AML-193 (cell line): Measurements from ENCODE around the gene CCDC7.
A peak's percentile ranks its signal among the peaks of the same experiment; 100 is the strongest.
"Not testable (repeated sequence)": the region's sequence is repeated elsewhere in the genome, so short reads cannot be mapped to it uniquely, and the experiment has no call there.

ENCODE experiments used
- DNase-seq, 2 experiments: peaks; one replicate each; lab custom pipeline; 2025; lab: John Stamatoyannopoulos, UW

The CCDC7 gene

DNA sequence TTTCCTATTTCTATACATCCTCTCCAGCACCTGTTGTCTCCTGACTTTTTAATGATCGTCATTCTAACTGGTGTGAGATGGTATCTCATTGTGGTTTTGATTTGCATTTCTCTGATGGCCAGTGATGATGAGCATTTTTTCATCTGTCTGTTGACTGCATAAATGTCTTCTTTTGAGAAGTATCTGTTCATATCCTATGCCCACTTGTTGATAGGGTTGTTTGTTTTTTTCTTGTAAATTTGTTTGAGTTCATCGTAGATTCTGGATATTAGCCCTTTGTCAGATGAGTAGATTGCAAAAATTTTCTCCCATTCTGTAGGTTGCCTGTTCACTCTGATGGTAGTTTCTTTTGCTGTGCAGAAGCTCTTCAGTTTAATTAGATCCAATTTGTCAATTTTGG is 253.7 kb downstream of the CCDC7 start:
- not testable (repeated sequence) for DNase-seq

DNA sequence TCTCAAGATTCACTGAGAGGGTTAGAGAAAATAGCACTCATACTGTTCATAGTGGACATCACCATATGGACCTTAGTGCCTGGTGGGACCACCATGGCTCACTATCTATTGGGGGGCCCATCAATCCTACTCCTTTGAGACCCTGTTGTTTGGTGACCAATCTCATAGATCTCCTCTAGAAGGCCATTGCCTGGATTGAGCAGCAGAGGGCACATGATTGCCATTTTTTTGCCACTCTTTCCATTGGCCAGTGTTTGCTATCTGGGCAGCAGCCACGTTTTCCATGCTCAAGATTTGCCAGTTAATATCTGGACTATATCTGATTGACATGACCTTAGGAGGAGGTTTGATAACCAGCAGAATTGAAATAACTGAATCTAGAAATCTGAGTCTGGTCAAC is 267.6 kb downstream of the CCDC7 start:
- no peak for DNase-seq

DNA sequence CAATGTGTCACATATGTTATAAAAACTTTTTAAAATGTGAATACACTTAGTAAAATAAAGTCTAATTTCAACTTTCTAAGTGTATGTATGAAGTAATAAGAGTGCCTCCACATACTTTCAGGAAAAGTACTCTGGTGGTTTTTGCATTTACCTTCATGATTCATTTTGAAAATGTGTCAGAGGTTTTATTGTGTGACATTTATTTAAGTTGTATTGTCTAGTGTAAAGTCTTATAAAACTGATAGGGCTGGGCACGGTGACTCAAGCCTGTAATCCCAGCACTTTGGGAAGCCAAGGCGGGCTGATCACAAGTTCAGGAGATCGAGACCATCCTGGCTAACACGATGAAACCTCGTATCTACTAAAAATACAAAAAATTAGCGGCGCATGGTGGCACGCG is 285.6 kb downstream of the CCDC7 start:
- DNase-seq, result no peak

DNA sequence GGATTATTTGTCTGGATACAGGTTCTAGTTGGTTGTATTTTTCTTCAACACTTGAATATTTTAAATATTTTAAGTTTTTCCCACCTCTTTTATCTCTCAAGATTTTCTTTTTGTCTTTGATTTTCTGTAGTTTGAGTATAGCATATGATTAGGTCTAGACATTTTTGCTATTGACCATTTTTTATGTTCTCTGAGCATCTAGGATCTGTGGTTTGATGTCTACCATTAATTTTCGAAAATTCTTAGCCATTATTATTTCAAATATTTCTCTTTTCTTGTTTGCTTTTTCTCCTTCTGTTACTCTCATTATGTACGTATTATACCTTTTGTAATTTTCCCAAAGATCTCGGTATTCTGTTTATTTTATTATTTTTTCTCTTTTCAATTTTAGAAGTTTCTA is 293.0 kb downstream of the CCDC7 start:
- no peak for DNase-seq

DNA sequence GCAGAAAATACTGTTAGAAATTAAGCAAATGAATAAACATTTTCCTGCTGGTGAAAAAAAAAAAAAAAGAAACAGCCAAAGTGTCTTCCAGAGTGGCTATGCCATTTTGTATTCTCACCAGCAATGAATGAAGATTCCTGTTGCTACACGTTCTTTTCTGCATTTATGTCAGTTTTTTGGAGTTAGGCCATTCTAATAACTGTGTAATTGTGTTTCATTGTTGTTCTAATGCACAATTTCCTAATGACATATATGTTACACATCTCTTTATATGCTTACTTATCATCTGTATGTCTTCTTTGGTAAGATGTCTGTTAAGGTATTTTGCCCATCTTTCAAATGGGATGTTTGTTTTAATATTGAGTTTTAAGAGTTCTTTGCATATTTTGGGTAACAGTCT is 298.4 kb downstream of the CCDC7 start:
- no peak for DNase-seq

DNA sequence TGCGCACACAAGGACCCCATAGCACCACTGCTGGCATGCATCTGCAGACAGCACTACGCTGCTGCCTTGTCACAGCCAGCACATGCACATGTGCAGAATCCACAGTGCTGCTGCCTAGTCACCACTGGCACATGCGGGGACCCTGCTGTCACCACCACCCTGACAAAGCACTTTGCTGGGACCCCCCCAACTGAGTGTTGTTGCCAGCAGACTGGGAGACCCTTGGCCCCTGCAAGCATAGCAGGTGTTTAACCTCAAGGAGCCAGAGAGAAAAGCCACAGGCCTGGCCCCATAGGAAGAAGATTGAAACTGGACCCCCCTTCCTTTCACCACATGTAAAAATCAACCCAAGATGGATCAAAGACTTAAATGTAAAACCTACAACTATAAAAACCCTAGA is 300.9 kb downstream of the CCDC7 start:
- DNase-seq, result no peak

DNA sequence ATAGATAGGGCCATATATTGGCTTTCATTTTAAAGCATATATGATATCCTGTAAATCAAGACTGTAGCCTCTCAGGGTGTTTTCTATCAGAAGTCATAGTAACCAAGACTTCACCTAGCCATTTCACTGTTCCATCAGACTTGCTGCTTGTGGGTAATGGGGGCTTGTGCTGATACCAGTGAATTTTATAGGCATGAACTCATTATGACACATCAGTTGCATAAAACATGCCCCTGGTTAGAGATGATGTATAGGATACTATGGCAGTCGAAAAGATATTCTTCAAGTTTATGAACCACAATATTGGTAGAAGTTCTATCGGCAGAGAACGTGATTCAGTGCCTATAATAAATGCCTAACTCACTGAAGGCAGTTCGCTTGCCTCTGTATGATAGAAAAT is 305.6 kb downstream of the CCDC7 start:
- DNase-seq, result no peak

DNA sequence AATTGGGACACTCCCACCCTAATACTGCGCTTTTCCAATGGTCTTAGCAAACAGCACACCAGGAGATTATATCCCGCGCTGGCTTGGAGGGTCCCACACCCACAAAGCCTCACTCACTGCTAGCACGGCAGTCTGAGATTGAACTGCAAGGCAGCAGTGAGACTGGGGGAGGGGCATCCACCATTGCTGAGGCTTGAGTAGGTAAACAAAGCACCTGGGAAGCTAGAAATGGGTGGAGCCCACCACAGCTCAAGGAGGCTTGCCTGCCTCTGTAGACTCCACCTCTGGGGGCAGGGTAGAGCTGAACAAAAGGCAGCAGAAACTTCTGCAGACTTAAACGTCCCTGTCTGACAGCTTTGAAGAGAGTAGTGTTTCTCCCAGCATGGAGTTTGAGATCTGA is 309.0 kb downstream of the CCDC7 start:
- not testable (repeated sequence) for DNase-seq

DNA sequence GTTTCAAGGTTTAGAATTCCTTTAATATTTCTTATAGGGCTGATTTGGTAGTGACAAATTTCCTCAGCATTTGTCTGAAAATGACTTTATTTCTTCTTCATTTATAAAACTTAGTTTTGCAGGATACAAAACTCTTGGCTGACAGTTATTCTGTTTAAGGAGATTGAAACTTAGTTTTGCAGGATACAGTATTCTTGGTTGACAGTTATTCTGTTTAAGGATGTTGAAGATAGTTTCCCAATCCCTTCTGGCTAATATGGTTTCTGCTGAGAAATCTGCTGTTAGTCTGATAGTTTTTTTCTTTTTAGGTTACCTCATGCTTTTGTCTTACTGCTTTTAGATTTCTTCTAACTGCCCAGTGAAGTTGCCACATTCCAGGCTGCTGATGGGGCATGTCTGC is 325.3 kb downstream of the CCDC7 start:
- no peak for DNase-seq

DNA sequence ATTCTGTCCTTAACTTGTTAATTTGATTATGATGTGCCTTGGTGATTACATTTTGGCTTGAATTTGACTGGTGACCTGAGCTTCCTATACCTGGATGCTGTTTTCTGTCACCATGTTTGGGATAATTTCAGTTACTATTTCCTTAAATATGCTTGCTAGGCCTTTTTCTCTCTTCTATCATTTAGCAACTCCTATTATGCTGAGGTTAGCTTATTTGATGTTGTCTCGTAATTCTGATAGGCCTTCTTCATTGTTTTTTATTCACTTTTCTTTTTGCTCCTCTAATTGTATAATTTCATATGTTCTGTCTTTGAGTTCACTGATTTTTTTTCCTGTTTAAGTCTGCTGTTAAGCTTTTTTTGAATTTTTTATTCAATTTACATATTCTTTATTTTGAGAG is 327.2 kb downstream of the CCDC7 start:
- DNase-seq, result no peak

DNA sequence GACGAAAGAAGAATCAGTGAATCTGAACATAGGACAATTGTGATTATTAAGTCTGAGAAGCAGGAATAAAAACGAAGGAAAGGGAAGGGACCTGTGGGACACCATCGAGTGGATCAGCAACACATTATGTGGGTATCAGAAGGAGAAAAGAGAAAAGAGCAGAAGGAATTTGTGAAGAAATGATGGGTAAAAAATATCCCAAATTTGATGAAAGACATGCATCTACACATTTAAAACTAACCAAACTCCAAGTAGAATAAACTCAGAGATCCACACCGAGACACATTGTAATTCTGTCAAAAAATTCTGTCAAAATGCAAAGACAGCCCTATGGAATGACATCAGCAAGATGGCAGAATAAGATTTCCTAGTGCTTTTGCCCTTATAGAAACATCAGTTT is 341.0 kb downstream of the CCDC7 start:
- no peak for DNase-seq

DNA sequence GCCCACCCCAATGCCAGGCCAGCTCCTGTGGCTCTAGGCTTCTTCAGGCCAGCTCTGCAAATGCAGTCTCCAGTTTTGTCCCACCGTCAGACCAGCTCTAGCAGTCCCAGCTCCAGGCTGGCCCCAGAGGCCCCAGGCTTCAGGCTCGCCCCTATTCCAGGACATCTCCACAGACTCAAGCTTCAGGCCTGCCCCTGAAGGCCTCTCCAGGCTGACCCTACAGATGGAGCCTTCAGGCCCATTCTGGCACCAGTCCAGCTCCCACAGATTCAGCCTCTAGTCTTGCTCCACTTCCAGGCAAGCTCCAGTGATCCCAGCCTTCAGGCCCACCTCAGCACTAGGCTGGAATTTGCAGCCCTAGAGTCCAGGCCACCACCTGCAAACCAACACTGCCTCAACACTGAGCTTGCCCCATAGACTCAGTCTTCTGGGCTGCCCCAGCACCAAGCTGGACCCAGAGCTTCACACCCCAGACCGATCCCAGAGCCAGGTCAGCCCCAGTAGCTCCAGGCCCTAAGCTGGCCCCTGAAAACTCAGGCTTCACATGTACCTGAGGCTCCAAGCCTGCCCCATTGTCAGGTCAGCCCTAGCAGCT is 341.8 kb downstream of the CCDC7 start:
- DNase-seq, result no peak

DNA sequence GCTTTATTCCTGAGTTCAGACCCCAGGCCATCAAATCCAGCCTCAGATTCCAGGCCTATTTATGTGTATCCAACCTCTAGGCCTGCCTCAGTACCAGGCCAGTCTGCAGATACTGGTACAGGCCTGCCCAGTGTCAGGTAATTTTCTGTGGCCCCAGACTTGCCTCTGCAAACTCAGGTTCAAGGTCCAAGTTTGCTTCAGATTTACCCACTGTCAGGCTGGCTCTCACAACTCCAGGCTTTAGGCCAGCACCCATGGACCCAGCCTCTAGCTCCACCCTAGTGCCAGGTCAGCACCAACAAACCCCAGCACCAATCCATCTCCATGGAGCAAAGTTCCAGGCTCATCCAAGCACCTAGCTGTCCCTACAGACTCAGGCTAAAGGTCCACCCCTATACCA is 342.4 kb downstream of the CCDC7 start:
- DNase-seq, result no peak

DNA sequence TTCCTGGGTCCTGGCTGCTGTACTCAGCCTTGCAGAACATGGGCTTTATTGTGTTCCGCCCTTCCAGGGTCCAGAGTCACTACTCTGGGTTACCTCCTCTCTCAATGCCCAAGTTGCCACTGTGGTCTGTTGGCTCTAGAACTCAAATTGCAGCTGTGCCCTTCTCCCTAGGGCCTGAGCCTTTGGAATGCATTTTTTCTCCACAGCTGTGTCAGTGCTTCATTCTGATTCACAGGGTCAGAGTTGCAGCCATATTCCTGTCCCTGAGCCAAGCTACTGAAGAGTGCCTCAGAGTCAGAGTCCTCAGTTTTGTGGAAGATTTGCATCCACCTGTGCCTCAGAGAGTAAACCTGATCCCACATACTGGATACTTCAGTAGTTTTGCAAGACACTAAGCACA is 344.5 kb downstream of the CCDC7 start:
- DNase-seq, result no peak

DNA sequence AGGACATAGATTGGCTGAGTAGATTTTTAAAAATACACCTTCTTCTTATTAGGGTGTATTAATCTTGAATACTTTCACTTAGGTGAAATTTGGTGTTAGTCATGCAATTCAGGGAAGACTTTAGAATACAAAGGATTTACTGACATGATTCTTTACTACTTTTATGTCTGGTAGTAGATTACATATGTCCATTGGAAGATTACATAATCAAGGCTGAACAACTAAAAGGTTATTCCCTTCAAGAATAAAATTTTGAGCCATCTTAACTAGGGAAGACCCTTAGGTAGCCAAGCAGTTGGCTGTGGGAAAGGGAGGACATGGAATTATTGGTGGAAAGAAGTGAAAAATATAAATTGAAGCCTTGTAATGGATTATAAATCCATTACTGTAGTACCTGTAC is 347.1 kb downstream of the CCDC7 start:
- no peak for DNase-seq

DNA sequence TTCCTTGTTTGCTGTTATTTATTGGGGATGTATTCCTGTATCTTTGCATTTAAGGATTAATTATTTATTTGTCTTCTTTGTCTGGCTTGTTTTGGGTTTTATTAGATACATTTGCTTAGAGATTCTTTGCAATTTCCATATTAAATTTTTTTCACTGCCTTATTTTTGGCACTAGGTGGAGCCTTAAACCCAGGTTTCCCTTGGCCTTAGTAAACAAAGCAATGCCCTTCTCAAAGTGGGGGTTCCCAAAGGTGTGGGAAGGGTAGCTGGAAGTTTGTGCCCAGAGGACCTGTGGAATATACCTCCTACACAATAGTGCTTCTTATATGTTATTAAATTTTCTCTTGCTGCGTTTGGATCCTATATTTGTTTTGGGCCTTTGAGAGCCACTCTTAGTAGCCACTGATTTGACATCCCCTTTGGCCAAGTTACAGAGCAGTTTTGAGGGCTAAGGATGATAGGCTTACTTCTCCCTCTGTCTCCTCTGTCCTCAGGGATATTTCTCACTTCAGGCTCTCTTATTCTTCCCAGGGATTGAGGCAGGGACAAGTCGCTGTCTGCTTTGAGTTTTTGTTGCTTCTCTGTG is 349.8 kb downstream of the CCDC7 start:
- DNase-seq, result peak; percentile 5 to 37

DNA sequence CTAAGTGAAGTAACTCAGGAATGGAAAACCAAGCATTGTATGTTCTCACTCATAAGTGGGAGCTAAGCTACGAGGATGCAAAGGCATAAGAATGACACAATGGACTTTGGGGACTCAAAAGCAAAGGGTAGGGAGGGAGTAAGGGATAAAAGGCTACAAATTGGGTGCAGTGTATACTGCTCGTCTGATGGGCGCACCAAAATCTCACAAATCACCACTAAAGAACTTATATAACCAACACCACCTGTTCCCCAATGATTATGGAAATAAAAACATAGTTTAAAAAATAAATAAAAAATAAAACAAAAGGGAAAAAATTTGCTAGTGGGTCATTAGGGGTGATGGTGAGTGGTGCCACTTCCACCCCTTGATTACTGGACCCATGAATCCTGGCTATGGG is 351.5 kb downstream of the CCDC7 start:
- not testable (repeated sequence) for DNase-seq

DNA sequence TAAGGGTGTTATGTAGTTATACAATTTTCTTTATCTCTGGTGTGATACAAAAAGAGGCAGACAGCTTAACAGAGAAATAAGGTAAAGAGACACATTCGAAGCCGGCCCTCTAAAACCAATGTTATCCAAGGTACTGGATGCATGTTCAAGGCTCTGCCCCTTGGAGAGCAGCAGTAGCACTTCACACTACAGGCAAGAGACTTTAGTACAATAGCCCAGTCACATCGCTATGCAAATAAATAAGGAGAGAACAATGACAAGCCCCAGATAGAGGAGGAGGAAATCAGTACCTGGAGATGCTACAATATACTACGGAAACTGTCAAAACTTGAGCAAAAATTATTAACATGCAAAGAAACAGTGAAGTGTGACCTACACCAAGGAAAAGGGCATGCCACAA is 401.0 kb downstream of the CCDC7 start:
- no peak for DNase-seq

DNA sequence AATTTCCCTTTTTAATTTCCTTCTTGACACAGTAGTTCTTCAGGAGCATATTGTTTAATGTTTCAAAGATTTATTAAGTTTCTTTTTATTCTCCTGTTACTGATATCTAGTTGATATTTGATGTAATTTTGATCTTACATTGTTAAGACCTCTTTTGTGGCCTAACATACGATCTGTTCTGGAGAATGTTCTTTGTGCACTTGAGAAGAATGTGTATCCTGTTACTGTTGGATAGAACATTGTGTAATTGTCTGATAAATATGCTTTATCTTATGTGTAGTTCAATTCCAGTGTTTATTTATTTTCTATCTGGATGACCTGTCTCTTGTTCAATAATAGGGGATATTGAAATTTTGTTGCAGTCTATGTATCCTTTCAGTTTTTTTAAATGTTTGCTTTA is 405.4 kb downstream of the CCDC7 start:
- no peak for DNase-seq

DNA sequence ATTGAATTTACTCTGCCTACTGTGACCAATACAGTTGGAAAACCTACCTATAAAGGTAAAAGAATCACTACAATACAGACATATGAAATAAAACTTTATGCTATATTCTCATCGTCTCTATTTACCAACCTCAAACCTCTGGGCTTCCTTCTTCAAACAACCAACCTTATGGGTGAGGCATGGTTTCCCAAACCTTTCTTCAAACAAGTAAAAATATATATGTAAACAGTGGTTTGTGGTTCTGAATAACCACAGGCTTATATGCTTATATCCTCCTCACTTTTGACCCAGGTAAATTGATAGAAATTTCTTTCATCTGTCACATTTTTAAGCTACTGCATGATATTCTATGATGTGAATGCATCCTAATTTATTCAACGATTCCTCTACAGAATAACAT is 408.5 kb downstream of the CCDC7 start:
- no peak for DNase-seq

DNA sequence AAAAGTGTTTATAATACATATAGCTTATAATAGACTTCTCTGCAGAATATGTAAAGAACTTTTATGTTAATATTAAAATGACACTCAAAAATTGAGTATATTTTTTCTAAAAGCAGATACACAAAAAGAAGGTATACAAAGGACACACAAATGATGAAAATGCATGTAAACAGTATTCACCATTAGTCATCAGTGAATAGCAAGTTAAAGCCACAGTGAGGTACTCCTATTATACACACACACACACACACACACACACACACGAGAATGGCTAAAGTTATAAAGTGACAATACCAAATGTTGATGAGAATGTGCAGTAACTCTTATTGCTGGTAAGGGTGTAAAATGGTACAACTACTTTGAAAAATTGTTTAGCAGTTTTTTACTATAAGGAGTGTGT is 419.2 kb downstream of the CCDC7 start:
- DNase-seq, result no peak

DNA sequence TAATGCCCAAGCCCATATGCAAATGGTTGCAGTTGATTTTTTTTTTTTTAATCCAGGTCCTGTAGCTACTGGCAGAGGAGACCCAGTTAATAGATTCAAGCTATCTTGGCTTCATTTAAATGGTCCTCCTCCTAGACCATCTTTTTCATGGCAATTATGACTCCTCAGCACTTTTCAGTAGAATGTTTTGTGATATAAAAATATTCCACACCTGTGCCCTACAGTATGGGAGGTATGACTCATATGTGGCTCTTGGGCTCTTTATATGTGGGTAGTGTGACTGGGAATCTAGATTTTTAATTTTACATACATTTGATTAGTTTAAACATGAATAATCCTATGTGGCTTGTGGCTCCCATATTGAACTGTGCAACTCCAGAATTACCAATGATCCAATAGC is 432.0 kb downstream of the CCDC7 start:
- DNase-seq, result no peak

DNA sequence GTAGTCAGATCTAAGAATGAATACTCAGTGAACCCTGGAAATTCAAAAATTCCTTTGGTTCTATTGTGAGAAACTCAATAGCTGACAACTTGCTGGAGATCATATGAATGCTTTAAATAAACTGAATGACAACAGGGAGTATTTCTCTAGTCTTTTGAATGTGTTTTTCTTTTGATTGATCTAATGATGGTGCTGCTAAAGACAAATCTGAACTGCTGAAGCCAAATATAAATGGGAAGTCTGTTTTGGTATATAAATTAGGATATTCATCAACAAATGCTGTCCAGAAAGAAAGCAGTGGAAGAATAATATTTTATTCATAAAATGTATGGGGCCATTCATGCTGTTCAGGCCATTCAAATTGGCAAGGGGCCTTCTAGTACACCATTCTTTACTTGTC is 432.7 kb downstream of the CCDC7 start:
- DNase-seq, result no peak

DNA sequence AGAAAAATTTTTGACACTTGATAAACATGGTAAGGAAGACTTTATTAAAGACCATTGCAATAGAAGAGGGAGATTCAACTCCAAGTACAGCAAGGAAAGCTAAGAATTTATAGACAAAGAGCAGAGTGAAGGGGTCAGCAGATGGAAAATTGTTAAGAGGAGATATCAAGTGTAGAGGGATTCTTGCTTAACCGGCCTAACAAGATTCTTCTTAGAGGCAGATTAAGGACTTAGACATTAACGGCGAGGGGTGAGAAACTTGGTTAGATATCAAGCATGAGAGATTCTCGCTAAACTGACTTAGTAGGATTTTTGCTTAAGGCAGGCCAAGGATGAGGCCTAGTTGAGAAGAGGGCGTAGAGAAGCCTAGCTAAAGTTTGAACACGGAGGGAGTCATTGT is 436.1 kb downstream of the CCDC7 start:
- no peak for DNase-seq

DNA sequence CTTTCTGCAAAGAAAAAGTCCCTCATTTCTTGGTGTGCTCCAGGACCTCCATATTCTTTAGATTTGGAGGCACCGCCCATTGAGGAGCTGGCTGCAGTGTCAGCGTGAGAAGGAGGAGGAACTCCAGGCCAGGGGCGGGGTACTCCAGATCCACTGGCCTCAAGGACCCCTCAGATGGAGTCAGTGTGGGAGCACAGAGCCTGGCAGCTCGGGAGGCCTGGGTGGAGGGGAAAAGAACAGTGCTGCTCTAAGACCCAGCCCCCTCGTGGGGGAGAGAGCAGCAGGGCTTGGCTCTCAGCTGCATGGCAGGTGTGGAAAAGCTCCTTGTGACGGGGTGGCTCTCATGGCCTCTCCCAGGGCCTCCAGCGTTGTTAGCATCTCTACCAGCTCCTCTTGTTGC is 441.5 kb downstream of the CCDC7 start:
- no peak for DNase-seq
